OCI-LY3 (cell line): Measurements from ENCODE around the gene ADAMTS14.
"Not testable (repeated sequence)": the region's sequence is repeated elsewhere in the genome, so short reads cannot be mapped to it uniquely, and the experiment has no call there.

Source experiments
- H2AFZ ChIP-seq: fragments of 200-600, 300-600 bp; shearing (Covaris generic); 2 replicates; pipeline ENCODE4 v1.6.0; 2014; ENCODE audit warnings: antibody characterized with exemption, low read depth, low read length
- H3K27ac ChIP-seq: fragments of 200-600, 300-600 bp; sonication (generic); 2 replicates; pipeline ENCODE4 v1.5.1; 2014; ENCODE audit warnings: mild to moderate bottlenecking, low read length, moderate library complexity, mixed read lengths
- H3K27me3 ChIP-seq: fragments of 200-600, 300-600 bp; sonication (generic); 2 replicates; pipeline ENCODE4 v1.6.1; 2014; ENCODE audit warnings: low read depth, low read length, mixed read lengths
- H3K36me3 ChIP-seq: fragments of 200-600, 300-600 bp; sonication (generic); replicated peaks from 2 replicates; pipeline ENCODE3; 2014; ENCODE audit warnings: low read depth, low read length, mixed read lengths
- H3K4me1 ChIP-seq: fragments of 300-600, 200-600 bp; sonication (generic); 2 replicates; pipeline ENCODE4 v1.6.1; 2014; ENCODE audit warnings: low read length, mixed read lengths
- H3K4me2 ChIP-seq: fragments of 200-600, 300-600 bp; sonication (generic); 2 replicates; pipeline ENCODE4 v1.6.1; 2014; ENCODE audit warnings: low read length, mixed read lengths
- H3K4me3 ChIP-seq: fragments of 300-600, 200-600 bp; sonication (generic); 2 replicates; pipeline ENCODE4 v1.5.1; 2014; ENCODE audit warnings: antibody characterized with exemption, mild to moderate bottlenecking, low read length, moderate library complexity
- H3K79me2 ChIP-seq: fragments of 300-600, 200-600 bp; shearing (Covaris generic); 2 replicates; pipeline ENCODE4 v1.6.1; 2014; ENCODE audit warnings: mild to moderate bottlenecking, low read length, mixed read lengths
- H3K9ac ChIP-seq: fragments of 300-600, 200-600 bp; shearing (Covaris generic); 2 replicates; pipeline ENCODE4 v1.6.0; 2014; ENCODE audit warnings: mild to moderate bottlenecking, low read length, moderate library complexity
- H3K9me3 ChIP-seq: fragments of 200-600, 300-600 bp; shearing (Covaris generic); 2 replicates; pipeline ENCODE4 v1.6.1; 2014; ENCODE audit warnings: low read length, mixed read lengths; ENCODE audit not compliant: insufficient read depth
- H4K20me1 ChIP-seq: fragments of 200-600, 300-600 bp; sonication (generic); 2 replicates; pipeline ENCODE4 v1.6.1; 2016; ENCODE audit warnings: low read length, mixed read lengths; ENCODE audit not compliant: insufficient read depth
- CTCF ChIP-seq: fragments of 200-600, 300-600 bp; sonication (generic); IDR thresholded peaks from 2 replicates; pipeline ENCODE4 v1.5.1; 2014; ENCODE audit warnings: antibody characterized with exemption, low read length, low read depth
- EZH2phosphoT487 ChIP-seq: fragments of 200-600 bp; shearing (Covaris generic); IDR thresholded peaks from 2 replicates; pipeline ENCODE4 v1.6.1; 2018; ENCODE audit warnings: antibody characterized with exemption, mixed run types, low read depth

ADAMTS14 gene

GRCh38 chr10:70660722-70661121 lies 11.6 kb upstream of the ADAMTS14 start:
- TF ChIP-seq CTCF (no peak), EZH2phosphoT487 (no peak)
- Histone ChIP-seq H3K9me3 (no peaks in the 10 kb centered on the region), H2AFZ (no peak overlapping the region), H3K4me3 (no peak overlapping the region), H3K9ac (no peak overlapping the region), H3K27ac (no peak overlapping the region), H3K4me2 (no peak overlapping the region), H3K27me3 (no peaks in the 10 kb centered on the region; the same call in 1 of the 2 replicates), H3K79me2 (no peaks in the 10 kb centered on the region), H3K4me1 (no peaks in the 10 kb centered on the region), H4K20me1 (no peaks in the 10 kb centered on the region), H3K36me3 (no peaks in the 10 kb centered on the region)

- no peak overlapping the region for H3K4me2 ChIP-seq
- no peaks in the 10 kb centered on the region for H4K20me1 ChIP-seq
- H3K27me3 ChIP-seq: no peaks in the 10 kb centered on the region; the same call in 1 of the 2 replicates
- H3K27ac ChIP-seq: no peak overlapping the region
- no peaks in the 10 kb centered on the region for H3K79me2 ChIP-seq
- H3K9ac ChIP-seq: no peak overlapping the region
- no peak for TF ChIP-seq CTCF
- TF ChIP-seq EZH2phosphoT487: no peak
- H3K36me3 ChIP-seq: no peaks in the 10 kb centered on the region
- H3K4me1 ChIP-seq: no peaks in the 10 kb centered on the region
- H2AFZ ChIP-seq: no peak overlapping the region
- H3K4me3 ChIP-seq: no peak overlapping the region
- H3K9me3 ChIP-seq: no peaks in the 10 kb centered on the region
Observed at GRCh38 chr10:70661623-70662361, 10.5 kb upstream of the ADAMTS14 start.

DNA sequence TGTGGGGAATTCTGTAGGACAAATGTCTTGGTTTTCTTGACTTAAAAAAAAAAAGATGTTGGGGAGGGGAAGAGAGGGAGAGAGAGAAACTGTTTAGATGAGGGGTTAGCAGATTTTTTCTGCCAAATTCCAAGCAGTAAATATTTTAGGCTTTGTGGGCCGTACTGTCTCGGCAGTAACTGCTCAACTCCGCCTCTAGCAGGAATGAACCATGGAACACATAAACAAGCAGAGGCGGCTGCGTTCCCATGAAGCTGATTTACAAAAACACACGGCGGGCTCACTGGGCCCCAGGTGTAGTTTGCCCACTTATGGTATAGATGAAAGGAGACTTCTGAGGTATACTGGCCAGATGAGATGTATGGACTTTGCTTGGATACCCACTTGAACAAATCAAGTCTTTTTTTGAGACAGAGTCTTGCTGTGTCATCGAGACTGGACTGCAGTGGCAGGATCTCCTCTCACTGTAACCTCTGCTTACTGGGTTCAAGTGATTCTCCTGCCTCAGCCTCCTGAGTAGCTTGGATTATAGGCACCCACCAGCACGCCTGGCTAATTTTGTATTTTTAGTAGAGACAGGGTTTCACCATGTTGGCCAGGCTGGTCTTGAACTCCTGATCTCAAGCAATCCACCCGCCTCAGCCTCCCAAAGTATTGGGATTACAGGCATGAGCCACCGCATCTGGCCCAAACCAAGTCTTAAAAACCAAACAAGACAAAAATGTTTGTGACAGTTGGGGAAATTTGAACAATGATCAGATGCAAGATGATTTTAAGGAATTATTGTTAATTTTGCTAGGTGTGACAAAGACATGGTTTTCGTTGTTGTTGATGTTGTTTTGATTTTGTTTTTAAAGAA lies 9.7 kb upstream of the ADAMTS14 start:
- H3K36me3 ChIP-seq: no peaks in the 10 kb centered on the region
- H3K27ac ChIP-seq: no peak overlapping the region
- H3K9ac ChIP-seq: no peak overlapping the region
- H2AFZ ChIP-seq: no peak overlapping the region
- no peak overlapping the region for H3K4me2 ChIP-seq
- H3K9me3 ChIP-seq: no peaks in the 10 kb centered on the region
- H3K4me3 ChIP-seq: no peak overlapping the region
- no peaks in the 10 kb centered on the region for H4K20me1 ChIP-seq
- H3K79me2 ChIP-seq: no peaks in the 10 kb centered on the region
- H3K4me1 ChIP-seq: no peaks in the 10 kb centered on the region
- H3K27me3 ChIP-seq: no peaks in the 10 kb centered on the region; the same call in 1 of the 2 replicates
- TF ChIP-seq EZH2phosphoT487 (no peak), CTCF (no peak)

DNA sequence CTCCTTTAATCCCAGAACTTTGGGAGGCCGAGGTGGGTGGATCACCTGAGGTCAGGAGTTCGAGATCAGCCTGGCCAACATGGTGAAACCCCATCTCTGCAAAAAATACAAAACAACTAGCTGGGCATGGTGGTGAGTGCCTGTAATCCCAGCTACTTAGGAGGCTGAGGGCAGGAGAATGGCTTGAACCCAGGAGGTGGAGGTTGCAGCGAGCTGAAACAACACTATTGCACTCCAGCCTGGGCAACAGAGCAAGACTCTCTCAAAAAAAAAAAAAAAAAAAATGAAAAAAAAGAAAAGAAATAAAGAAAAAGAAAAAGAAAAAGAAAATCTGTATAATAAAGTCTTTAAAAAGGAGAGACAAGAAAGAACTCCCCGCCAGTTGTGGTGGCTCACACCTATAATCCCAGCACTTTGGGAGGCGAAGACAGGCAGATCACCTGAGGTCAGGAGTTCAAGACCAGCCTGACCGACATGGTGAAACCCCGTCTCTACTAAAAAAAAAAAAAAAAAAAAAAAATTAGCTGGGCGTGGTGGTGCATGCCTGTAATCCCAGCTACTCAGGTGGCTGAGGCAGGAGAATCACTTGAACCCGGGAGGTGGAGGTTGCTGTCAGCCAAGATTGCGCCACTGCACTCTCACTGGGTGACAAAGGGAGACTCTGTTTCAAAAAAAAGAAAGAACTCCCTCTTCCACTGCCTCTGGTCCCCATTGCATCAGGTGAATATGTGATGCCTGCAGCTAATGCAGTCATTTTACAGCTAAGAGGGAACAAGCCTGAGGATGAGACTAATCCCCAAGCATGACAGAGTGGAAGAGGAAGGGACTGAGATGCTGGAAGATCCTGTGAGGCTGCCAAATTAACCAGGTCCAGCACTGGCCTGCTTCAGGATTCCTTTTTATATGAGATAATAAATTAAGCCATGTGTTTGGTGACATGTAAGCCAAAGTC lies 8.6 kb upstream of the ADAMTS14 start:
- H3K27me3 ChIP-seq, H4K20me1 ChIP-seq, H3K9me3 ChIP-seq, H3K79me2 ChIP-seq, H3K4me3 ChIP-seq, H3K36me3 ChIP-seq, H3K4me1 ChIP-seq, H3K27ac ChIP-seq, H3K4me2 ChIP-seq, H3K9ac ChIP-seq, H2AFZ ChIP-seq: not testable (repeated sequence)
